Measurements from ENCODE around the gene SSBP3. TPM values are rescaled to one million over a fixed set of nuclear protein-coding genes. Genes with fewer than 3 reads are reported as not detected.

Gene SSBP3
- total RNA-seq, 1 experiment from 2014 or later: 42.1 TPM

DNA sequence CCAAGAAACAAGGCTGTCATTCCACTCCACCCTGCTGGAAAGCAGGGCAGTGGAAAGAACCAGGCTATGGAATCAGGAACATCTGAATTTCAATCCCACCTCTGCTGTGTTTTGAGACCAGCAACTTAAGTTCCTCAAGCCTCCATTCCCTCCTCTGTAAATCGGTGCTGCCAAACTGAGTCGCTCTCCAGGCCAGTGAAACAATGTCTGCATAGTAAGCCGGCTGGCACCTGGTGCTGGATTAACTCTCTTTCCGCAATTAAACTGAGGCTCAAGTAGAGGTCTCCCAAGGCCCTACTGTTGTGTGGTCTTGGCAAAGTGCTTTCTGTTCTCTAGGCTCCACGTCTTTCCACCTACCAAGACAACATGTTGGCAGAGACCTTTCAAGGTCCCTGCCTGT, 65.3 kb downstream of the SSBP3 start:
- no TSS peak for BruUV-seq (replicated peaks)
- Mint-ChIP-seq H3K4me1 (ENCODE audit: low read depth, unreplicated experiment) (peaks cover 18% of the 10 kb centered on the region), H3K36me3 (ENCODE audit: insufficient read depth, unreplicated experiment) (no peaks in the 10 kb centered on the region), H3K4me3 (ENCODE audit: unreplicated experiment) (no peak overlapping the region), H3K9me3 (ENCODE audit: unreplicated experiment) (no peaks in the 10 kb centered on the region), H3K27me3 (ENCODE audit: insufficient read depth, unreplicated experiment) (no peaks in the 10 kb centered on the region), H3K27ac (ENCODE audit: unreplicated experiment) (no peak overlapping the region)
- POLR2A ChIA-PET: no interaction called here
- no peaks in the 10 kb centered on the region for H3K9me3 ChIP-seq
- DNase-seq: no peak
- no peak overlapping the region for H3K4me3 ChIP-seq (ENCODE audit: low read depth, low read length)
- TF ChIP-seq, protein P1, sequence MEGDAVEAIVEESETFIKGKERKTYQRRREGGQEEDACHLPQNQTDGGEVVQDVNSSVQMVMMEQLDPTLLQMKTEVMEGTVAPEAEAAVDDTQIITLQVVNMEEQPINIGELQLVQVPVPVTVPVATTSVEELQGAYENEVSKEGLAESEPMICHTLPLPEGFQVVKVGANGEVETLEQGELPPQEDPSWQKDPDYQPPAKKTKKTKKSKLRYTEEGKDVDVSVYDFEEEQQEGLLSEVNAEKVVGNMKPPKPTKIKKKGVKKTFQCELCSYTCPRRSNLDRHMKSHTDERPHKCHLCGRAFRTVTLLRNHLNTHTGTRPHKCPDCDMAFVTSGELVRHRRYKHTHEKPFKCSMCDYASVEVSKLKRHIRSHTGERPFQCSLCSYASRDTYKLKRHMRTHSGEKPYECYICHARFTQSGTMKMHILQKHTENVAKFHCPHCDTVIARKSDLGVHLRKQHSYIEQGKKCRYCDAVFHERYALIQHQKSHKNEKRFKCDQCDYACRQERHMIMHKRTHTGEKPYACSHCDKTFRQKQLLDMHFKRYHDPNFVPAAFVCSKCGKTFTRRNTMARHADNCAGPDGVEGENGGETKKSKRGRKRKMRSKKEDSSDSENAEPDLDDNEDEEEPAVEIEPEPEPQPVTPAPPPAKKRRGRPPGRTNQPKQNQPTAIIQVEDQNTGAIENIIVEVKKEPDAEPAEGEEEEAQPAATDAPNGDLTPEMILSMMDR (IDR thresholded peaks at IDR 0.05; ENCODE audit: insufficient read depth in 1 of 2, low read depth in 1 of 2, low read length in 1 of 2, severe bottlenecking in 1 of 2, unreplicated experiment in 1 of 2): no peak
- no peaks in the 10 kb centered on the region for H3K36me3 ChIP-seq (ENCODE audit: control insufficient read depth, insufficient read depth, low read length)
- no peaks in the 10 kb centered on the region for H3K27me3 ChIP-seq (replicated peaks; ENCODE audit: control insufficient read depth, insufficient read depth, low read length)
- CTCF ChIA-PET: no interaction called here
- intact Hi-C loops (cut with micrococcal nuclease; ENCODE audit: unreplicated experiment): no loop called here
- H3K4me1 ChIP-seq: no peaks in the 10 kb centered on the region

DNA sequence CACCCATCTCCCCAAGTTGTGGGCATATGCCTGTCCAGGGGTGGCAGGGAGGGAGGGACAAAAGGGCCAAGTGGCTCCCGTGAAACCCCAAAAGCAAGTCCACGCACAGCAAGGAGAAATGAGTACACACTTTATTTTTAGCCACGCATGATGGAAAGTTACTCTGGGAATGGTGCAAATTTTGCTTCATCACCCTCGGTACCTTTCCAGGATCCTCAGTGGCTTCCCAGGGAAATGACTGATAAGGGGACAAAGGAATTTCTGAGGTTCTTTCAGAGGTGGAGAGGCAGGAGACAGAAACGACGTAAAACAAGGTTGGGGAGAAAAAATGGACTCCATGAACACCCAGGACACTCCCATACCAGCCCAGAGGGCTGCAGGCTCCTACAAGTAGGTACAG, 65.8 kb downstream of the SSBP3 start:
- Mint-ChIP-seq H3K36me3 (ENCODE audit: insufficient read depth, unreplicated experiment) (no peaks in the 10 kb centered on the region), H3K27me3 (ENCODE audit: insufficient read depth, unreplicated experiment) (no peaks in the 10 kb centered on the region), H3K4me3 (ENCODE audit: unreplicated experiment) (no peak overlapping the region), H3K4me1 (ENCODE audit: low read depth, unreplicated experiment) (peaks cover 18% of the 10 kb centered on the region), H3K9me3 (ENCODE audit: unreplicated experiment) (no peaks in the 10 kb centered on the region), H3K27ac (ENCODE audit: unreplicated experiment) (no peak overlapping the region)
- Histone ChIP-seq H3K36me3 (ENCODE audit: control insufficient read depth, insufficient read depth, low read length) (no peaks in the 10 kb centered on the region), H3K27me3 (replicated peaks; ENCODE audit: control insufficient read depth, insufficient read depth, low read length) (no peaks in the 10 kb centered on the region), H3K9me3 (no peaks in the 10 kb centered on the region), H3K4me1 (no peaks in the 10 kb centered on the region), H3K4me3 (ENCODE audit: low read depth, low read length) (no peak overlapping the region)
- no TSS peak for BruUV-seq (replicated peaks)
- ChIA-PET POLR2A (no interaction called here), CTCF (no interaction called here)
- TF ChIP-seq, protein P1 (IDR thresholded peaks at IDR 0.05; ENCODE audit: insufficient read depth in 1 of 2, low read depth in 1 of 2, low read length in 1 of 2, severe bottlenecking in 1 of 2, unreplicated experiment in 1 of 2): no peak
- no peak for DNase-seq
- intact Hi-C loops (cut with micrococcal nuclease; ENCODE audit: unreplicated experiment): no loop called here

DNA sequence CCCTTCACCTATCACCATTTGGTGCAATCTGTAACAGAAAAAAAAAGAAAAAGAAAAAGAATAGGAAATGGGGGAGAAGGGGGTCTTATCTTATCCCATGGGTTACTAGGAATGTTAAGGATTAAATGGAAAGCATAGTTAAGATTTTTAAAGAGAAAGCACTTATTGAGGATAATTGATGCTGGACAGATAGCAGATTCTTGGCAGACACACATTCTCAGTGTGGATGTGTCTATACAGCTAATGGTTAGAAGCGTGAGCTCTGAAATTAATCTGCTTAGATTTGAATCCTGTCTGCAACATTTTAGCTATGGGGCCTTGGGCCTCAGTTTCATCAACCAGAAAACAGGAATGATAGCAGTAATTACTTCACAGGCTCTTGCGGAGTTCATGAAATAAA, 67.1 kb downstream of the SSBP3 start:
- intact Hi-C loops (cut with micrococcal nuclease; ENCODE audit: unreplicated experiment): no loop called here
- no peak overlapping the region for H3K27ac Mint-ChIP-seq (ENCODE audit: unreplicated experiment)
- H3K4me1 Mint-ChIP-seq (ENCODE audit: low read depth, unreplicated experiment): peaks cover 18% of the 10 kb centered on the region
- no peaks in the 10 kb centered on the region for H3K9me3 ChIP-seq
- TF ChIP-seq, protein P1 (IDR thresholded peaks at IDR 0.05; ENCODE audit: insufficient read depth in 1 of 2, low read depth in 1 of 2, low read length in 1 of 2, severe bottlenecking in 1 of 2, unreplicated experiment in 1 of 2): no peak
- no peak overlapping the region for H3K4me3 Mint-ChIP-seq (ENCODE audit: unreplicated experiment)
- H3K9me3 Mint-ChIP-seq (ENCODE audit: unreplicated experiment): no peaks in the 10 kb centered on the region
- no peaks in the 10 kb centered on the region for H3K36me3 ChIP-seq (ENCODE audit: control insufficient read depth, insufficient read depth, low read length)
- no TSS peak for BruUV-seq (replicated peaks)
- DNase-seq: no peak
- H3K36me3 Mint-ChIP-seq (ENCODE audit: insufficient read depth, unreplicated experiment): no peaks in the 10 kb centered on the region
- H3K27me3 ChIP-seq (replicated peaks; ENCODE audit: control insufficient read depth, insufficient read depth, low read length): no peaks in the 10 kb centered on the region
- CTCF ChIA-PET: no interaction called here
- no peaks in the 10 kb centered on the region for H3K27me3 Mint-ChIP-seq (ENCODE audit: insufficient read depth, unreplicated experiment)
- no peak overlapping the region for H3K4me3 ChIP-seq (ENCODE audit: low read depth, low read length)
- POLR2A ChIA-PET: no interaction called here
- no peaks in the 10 kb centered on the region for H3K4me1 ChIP-seq
